GM12891 (cell line): Measurements from ENCODE around the gene ATAD3A.

ENCODE experiments used
- PAX5 ChIP-seq: IDR thresholded peaks from 2 replicates; pipeline ENCODE4 v1.6.1; 2011; ENCODE audit warnings: low read length, moderate library complexity, mild to moderate bottlenecking; ENCODE audit not compliant: insufficient read depth, severe bottlenecking
- POLR2A ChIP-seq: IDR thresholded peaks from 2 replicates; pipeline ENCODE4 v1.6.1; 2011; ENCODE audit warnings: low read depth, low read length, control low read depth
- SPI1 ChIP-seq: IDR thresholded peaks from 2 replicates; pipeline ENCODE4 v1.6.1; 2011; ENCODE audit warnings: low read depth, low read length, control low read depth

- TF ChIP-seq SPI1 (no peak), POLR2A (no peak), PAX5 (no peak)
Measured at GRCh38 chr1:1551524-1552262, 39.7 kb downstream of the ATAD3A start.
